GM12878 (cell line): Measurements from ENCODE around the gene SELENOW. TPM values are rescaled to one million over a fixed set of nuclear protein-coding genes. Genes with fewer than 3 reads are reported as not detected.

Source experiments
- ATAC-seq: fragments of 200-7000 bp; cut with Tn5 transposase; 3 replicates; pipeline ENCODE4 v1.9.1; 2020; ENCODE audit warnings: mild to moderate bottlenecking, moderate library complexity
- BruUV-seq: library from RNA; stranded (reverse); fragments of 400-500 nt; replicated peaks from 2 replicates; lab custom pipeline; 2021; lab: Mats Ljungman, UMichigan
- CTCF ChIA-PET: fragments of 300-600 bp; sonication (Branson Sonifier 250); formaldehyde crosslinking; extraction: SDS; loops from one replicate; lab custom pipeline; 2021; ENCODE audit warnings: inconsistent platforms; lab: Yijun Ruan, JAX
- POLR2A ChIA-PET: fragments of 350-600 bp; formaldehyde crosslinking; extraction: SDS; loops from one replicate; lab custom pipeline; 2021; ENCODE audit warnings: inconsistent platforms; lab: Charles Lee
- RAD21 ChIA-PET: fragments of 300-600 bp; sonication (Branson Sonifier 250); formaldehyde crosslinking; loops from one replicate; lab custom pipeline; 2023; ENCODE audit warnings: antibody characterized with exemption; ENCODE audit not compliant: unreplicated experiment; lab: Charles Lee
- SMC1A ChIA-PET: fragments of 300-600 bp; sonication (Branson Sonifier 250); formaldehyde crosslinking; loops from one replicate; lab custom pipeline; 2023; ENCODE audit not compliant: unreplicated experiment, uncharacterized antibody; lab: Charles Lee
- DNase-seq: peaks from one replicate; pipeline ENCODE4 v3.0.0-alpha.2; 2011; ENCODE audit warnings: low read depth, low spot score
- FAIRE-seq: peaks from 3 replicates; lab custom pipeline; 2011; peaks lifted over from hg19 to GRCh38; lab: Jason Lieb, UNC
- H2AFZ ChIP-seq: 2 replicates; pipeline ENCODE4 v1.6.0; 2011; ENCODE audit warnings: low read depth, low read length, control low read depth; ENCODE audit not compliant: control insufficient read depth
- H3K27ac ChIP-seq: 2 replicates; pipeline ENCODE4 v1.5.1; 2011; ENCODE audit warnings: control low read depth; ENCODE audit not compliant: control insufficient read depth, insufficient read depth
- H3K27me3 ChIP-seq, 2 experiments: replicated peaks in 1 of 2; 2 replicates each; pipeline versions ENCODE4 v1.6.0 to v1.6.1; 2011; ENCODE audit warnings: low read length in 1 of 2; ENCODE audit not compliant: control insufficient read depth in 2 of 2, insufficient read depth in 2 of 2
- H3K36me3 ChIP-seq, 2 experiments: 2 replicates each; pipeline ENCODE4 v1.5.1; 2011; ENCODE audit warnings: low read length in 1 of 2; ENCODE audit not compliant: control insufficient read depth in 2 of 2, insufficient read depth in 2 of 2
- H3K4me1 ChIP-seq: 2 replicates; pipeline ENCODE4 v1.6.1; 2011; ENCODE audit warnings: mild to moderate bottlenecking, low read length, moderate library complexity, mixed read lengths; ENCODE audit not compliant: control insufficient read depth, insufficient read depth
- H3K4me2 ChIP-seq: 2 replicates; pipeline ENCODE4 v1.6.0; 2011; ENCODE audit warnings: control low read depth; ENCODE audit not compliant: control insufficient read depth, insufficient read depth
- H3K4me3 ChIP-seq: fragments of 200-600 bp; sonication (generic); 2 replicates; pipeline ENCODE4 v1.5.1; 2016
- H3K79me2 ChIP-seq: 2 replicates; pipeline ENCODE4 v1.6.0; 2011; ENCODE audit warnings: low read length; ENCODE audit not compliant: control insufficient read depth, insufficient read depth
- H3K9ac ChIP-seq: 2 replicates; pipeline ENCODE4 v1.8.0; 2011; ENCODE audit warnings: low read length, control low read depth, mixed read lengths; ENCODE audit not compliant: control insufficient read depth, insufficient read depth
- H3K9me3 ChIP-seq: replicated peaks from 3 replicates; pipeline ENCODE4 v1.5.1; 2011; ENCODE audit warnings: mild to moderate bottlenecking, low read length; ENCODE audit not compliant: control insufficient read depth, insufficient read depth
- H4K20me1 ChIP-seq: 2 replicates; pipeline ENCODE4 v1.6.0; 2011; ENCODE audit not compliant: control insufficient read depth, insufficient read depth
- BHLHE40 ChIP-seq, 2 experiments: fragments of 450-650 bp in 1 of 2; IDR thresholded peaks; 2 replicates each; pipeline ENCODE4 v1.6.1; 2011 to 2017; ENCODE audit warnings: low read depth in 2 of 2, borderline replicate concordance in 1 of 2, improper control_type of control experiment in 1 of 2, low read length in 1 of 2, mild to moderate bottlenecking in 1 of 2
- CEBPZ ChIP-seq: fragments of 150-350 bp; IDR thresholded peaks from 2 replicates; pipeline ENCODE4 v1.6.1; 2016; ENCODE audit warnings: low read depth, low read length
- CHD2 ChIP-seq: IDR thresholded peaks from 2 replicates; pipeline ENCODE4 v1.6.1; 2011; ENCODE audit warnings: low read depth, low read length, improper control_type of control experiment, borderline replicate concordance
- IKZF1 ChIP-seq: fragments of 450-650 bp; conservative IDR thresholded peaks from 2 replicates; pipeline ENCODE4 v1.6.1; 2017; ENCODE audit warnings: antibody characterized with exemption, mild to moderate bottlenecking
- KLF5 ChIP-seq: fragments of 450-650 bp; IDR thresholded peaks from 2 replicates; pipeline ENCODE4 v1.6.1; 2014; ENCODE audit warnings: mild to moderate bottlenecking; ENCODE audit not compliant: partially characterized antibody
- MXI1 ChIP-seq: fragments of 150-350 bp; IDR thresholded peaks from 2 replicates; pipeline ENCODE4 v1.6.1; 2011; ENCODE audit warnings: low read depth, mild to moderate bottlenecking, inconsistent platforms, low read length, improper control_type of control experiment
- USF1 ChIP-seq: IDR thresholded peaks from 2 replicates; pipeline ENCODE4 v1.6.1; 2011; ENCODE audit warnings: borderline replicate concordance, low read depth, mild to moderate bottlenecking, moderate library complexity, mixed read lengths, low read length; ENCODE audit not compliant: insufficient read depth; ENCODE audit errors: extremely low read length
- WGBS: methylation state at CpG from one replicate; pipeline ENCODE4 v1.1.6; 2016; ENCODE audit warnings: low lambda C conversion rate; ENCODE audit not compliant: insufficient replicate concordance, insufficient coverage; ENCODE audit errors: missing lambda C conversion rate; 5-methylcytosine and 5-hydroxymethylcytosine counted together
- in situ Hi-C: fragments of 300-500 bp; cut with MboI; formaldehyde crosslinking; loops from 9 replicates; pipeline ENCODE4 v1.14.3; 2018; ENCODE audit warnings: mixed read lengths
- intact Hi-C: fragments of 100-400 bp; cut with micrococcal nuclease; formaldehyde crosslinking; loops from one replicate; pipeline ENCODE4 v1.14.2; 2022; ENCODE audit not compliant: unreplicated experiment
- polyA plus RNA-seq, 11 experiments: library from polyadenylated mRNA; depleted of rRNA in 4 of 11; unstranded in 6 of 11; stranded (reverse) in 5 of 11; fragments of >200 nt; fragmentation: Nextera tagmentation in 4 of 11; fragmentation: Illumina TruSeq in 1 of 11; extraction: Ambion mirVana in 4 of 11; extraction: Trizol in 1 of 11; gene quantifications; 1 replicate in 1 of 11; 2 replicates in 10 of 11; pipeline versions ENCODE4 v1.2.1 to v1.2.3, GENCODE V29; 2011 to 2016; ENCODE audit warnings: inconsistent platforms in 2 of 11, missing spikeins in 2 of 11, low read depth in 1 of 11
- total RNA-seq, 4 experiments: library from RNA; depleted of rRNA in 3 of 4; stranded (reverse); fragments of >200 nt in 3 of 4; fragmentation: Illumina TruSeq in 1 of 4; extraction: Trizol in 1 of 4; gene quantifications; 2 replicates each; pipeline versions ENCODE4 v1.2.1 to v1.2.3, GENCODE V29; 2013 to 2021

SELENOW gene
- total and polyA plus RNA-seq, 10 of the 15 experiments (the other 5 are each of a cell fraction or from before 2014, with no cell fraction given), result 53.3 to 186 (median 101) TPM

GRCh38 chr19:47796785-47797184 is 18.3 kb downstream of the SELENOW start (continued):
- TF ChIP-seq IKZF1 (no peak), KLF5 (no peak), MXI1 (no peak)

- no TSS peak for BruUV-seq
- FAIRE-seq (no peak), ATAC-seq (no peak), DNase-seq (no peak)
- H3K9ac ChIP-seq, result no peak overlapping the region
- ChIA-PET SMC1A (no interaction called here), CTCF (interaction anchor here (0.8 kb wide), 1 partner anchor 8 kb away, joined by 3 read pairs; no protein-coding TSS in a partner anchor), POLR2A (no interaction called here), RAD21 (no interaction called here)
- no peaks in the 10 kb centered on the region for H3K9me3 ChIP-seq
- 34% methylated on average over 12 of the region's 14 CpGs for WGBS
- H4K20me1 ChIP-seq, result no peaks in the 10 kb centered on the region
- no peak overlapping the region for H3K27ac ChIP-seq
- H2AFZ ChIP-seq, result no peak overlapping the region
- no peaks in the 10 kb centered on the region for H3K79me2 ChIP-seq
- intact Hi-C loops (no loop called here), in situ Hi-C loops (no loop called here)
- TF ChIP-seq BHLHE40 (IDR thresholded peaks at IDR 0.05; ENCODE audit: borderline replicate concordance in 1 of 2, low read depth in 2 of 2, low read length in 1 of 2) (no peak), CEBPZ (no peak), CHD2 (no peak), USF1 (no peak)
- H3K4me1 ChIP-seq, result no peaks in the 10 kb centered on the region
- no peaks in the 10 kb centered on the region for H3K36me3 ChIP-seq
- no peaks in the 10 kb centered on the region; a peak in 1 of 4 replicates for H3K27me3 ChIP-seq
- no peak overlapping the region for H3K4me2 ChIP-seq
- no peak overlapping the region for H3K4me3 ChIP-seq
Measured at GRCh38 chr19:47797996-47798903, 19.7 kb downstream of the SELENOW start.
